ENCODE measurements around the gene TAS2R9.

- no peak for TF ChIP-seq CTCF (conservative IDR thresholded peaks at IDR 0.05; ENCODE audit: low read depth, low read length)
- TF ChIP-seq EZH2phosphoT487 (IDR thresholded peaks at IDR 0.05; ENCODE audit: borderline replicate concordance, low read length), result no peak
Measured at GRCh38 chr12:10851243-10851858, 41.4 kb upstream of the TAS2R9 start.

Measured in PC-3 (cell line).